HEK293 (cell line): Measurements from ENCODE around the gene ZFPM1.

Experiments
- CTCF ChIP-seq: fragments of 450-650 bp; formaldehyde crosslinking; IDR thresholded peaks from 2 replicates; pipeline ENCODE4 v1.5.1; 2016; ENCODE audit warnings: missing biosample characterization, missing genetic modification characterization
- TCF7L2 ChIP-seq: IDR thresholded peaks from 2 replicates; pipeline ENCODE4 v1.6.1; 2011; ENCODE audit warnings: low read depth, mild to moderate bottlenecking, inconsistent platforms, low read length, moderate library complexity, borderline replicate concordance
- YY1 ChIP-seq: fragments of 450-650 bp; formaldehyde crosslinking; IDR thresholded peaks from 2 replicates; pipeline ENCODE4 v1.5.1; 2018; ENCODE audit warnings: missing biosample characterization, missing genetic modification characterization
- ZBTB11 ChIP-seq: fragments of 450-650 bp; formaldehyde crosslinking; conservative IDR thresholded peaks from 2 replicates; pipeline ENCODE4 v1.5.1; 2016; ENCODE audit warnings: low read depth, missing biosample characterization, missing genetic modification characterization
- ZNF10 ChIP-seq: fragments of 450-650 bp; formaldehyde crosslinking; IDR thresholded peaks from 2 replicates; pipeline ENCODE4 v1.5.1; 2017; ENCODE audit warnings: missing biosample characterization, missing genetic modification characterization
- ZNF121 ChIP-seq: fragments of 450-650 bp; formaldehyde crosslinking; IDR thresholded peaks from 2 replicates; pipeline ENCODE4 v1.5.1; 2016; ENCODE audit warnings: missing biosample characterization, missing genetic modification characterization
- ZNF175 ChIP-seq: fragments of 450-650 bp; formaldehyde crosslinking; IDR thresholded peaks from 2 replicates; pipeline ENCODE4 v1.5.1; 2016; ENCODE audit warnings: missing biosample characterization, missing genetic modification characterization
- ZNF18 ChIP-seq: fragments of 450-650 bp; formaldehyde crosslinking; IDR thresholded peaks from 2 replicates; pipeline ENCODE4 v1.5.1; 2016; ENCODE audit warnings: missing biosample characterization, missing genetic modification characterization
- ZNF280D ChIP-seq: fragments of 450-650 bp; formaldehyde crosslinking; IDR thresholded peaks from 2 replicates; pipeline ENCODE4 v1.5.1; 2016; ENCODE audit warnings: missing biosample characterization, missing genetic modification characterization
- ZNF404 ChIP-seq: fragments of 450-650 bp; formaldehyde crosslinking; IDR thresholded peaks from 2 replicates; pipeline ENCODE4 v1.5.1; 2017; ENCODE audit warnings: missing biosample characterization, missing genetic modification characterization
- ZNF529 ChIP-seq: fragments of 450-650 bp; formaldehyde crosslinking; IDR thresholded peaks from 2 replicates; pipeline ENCODE4 v1.5.1; 2017; ENCODE audit warnings: missing genetic modification characterization, missing biosample characterization; ENCODE audit not compliant: insufficient replicate concordance
- ZSCAN18 ChIP-seq: fragments of 450-650 bp; formaldehyde crosslinking; IDR thresholded peaks from 2 replicates; pipeline ENCODE4 v1.5.1; 2016; ENCODE audit warnings: missing biosample characterization, missing genetic modification characterization

GRCh38 chr16:88545781-88546180 is 92.7 kb downstream of the ZFPM1 start:
- TF ChIP-seq ZNF280D (no peak), ZNF18 (no peak), CTCF (tag by site-specific recombination) (no peak), ZNF529 (tag by site-specific recombination) (no peak), ZNF121 (tag by site-specific recombination) (no peak), ZNF404 (tag by site-specific recombination) (no peak), YY1 (no peak), ZNF10 (no peak), ZSCAN18 (tag by site-specific recombination) (no peak), ZNF175 (tag by site-specific recombination) (no peak), TCF7L2 (no peak), ZBTB11 (tag by site-specific recombination) (no peak)
